Measurements from ENCODE around the gene OR52B6. TPM values are rescaled to one million over a fixed set of nuclear protein-coding genes. Genes with fewer than 3 reads are reported as not detected.

The OR52B6 gene
- not detected for total RNA-seq
- polyA plus RNA-seq = not detected
- long read RNA-seq, donor 1 = 0 reads
- long read RNA-seq, donor 2 = 0 reads
- long read RNA-seq, donor 3 = 0 reads

GRCh38 chr11:5580577-5580976 is at the start of gene OR52B6:
Gene OR52B6, plus strand, starts transcription at chr11:5580877. Its CDS starts 0 bp downstream, at chr11:5580877.
- no peaks in the 10 kb centered on the region for H3K27me3 ChIP-seq
- no peak within 1 kb of the TSS for H3K27ac ChIP-seq
- H3K4me3 ChIP-seq = no peak within 1 kb of the TSS
- no peaks in the 10 kb centered on the region for H3K4me1 ChIP-seq (ENCODE audit: insufficient read depth)
- DNase-seq = no peak
- TF ChIP-seq EP300 (IDR thresholded peaks at IDR 0.05) (no peak), CTCF (IDR thresholded peaks at IDR 0.05) (no peak), POLR2A (IDR thresholded peaks at IDR 0.05) (no peak)
- 93 to 95% (median 95%) methylated on average over 8 of the region's 8 CpGs for WGBS, 3 donors
- H3K36me3 ChIP-seq = no peaks in the 10 kb centered on the region
- intact Hi-C loops (cut with DNase I) = no loop called here
- no peaks in the 10 kb centered on the region for H3K9me3 ChIP-seq

GRCh38 chr11:5531053-5531831 is 49.4 kb upstream of the OR52B6 start:
- Histone ChIP-seq H3K36me3 (no peaks in the 10 kb centered on the region), H3K4me1 (ENCODE audit: insufficient read depth) (peaks cover 5% of the 10 kb centered on the region), H3K27me3 (no peaks in the 10 kb centered on the region), H3K27ac (no peak overlapping the region), H3K9me3 (no peaks in the 10 kb centered on the region), H3K4me3 (no peak overlapping the region)
- intact Hi-C loops (cut with DNase I) = no loop called here
- 25 to 42% (median 25%) methylated on average over 2 of the region's 2 CpGs for WGBS, 3 donors
- TF ChIP-seq POLR2A (IDR thresholded peaks at IDR 0.05) (no peak), EP300 (IDR thresholded peaks at IDR 0.05) (no peak)
- DNase-seq = no peak

- H3K4me1 ChIP-seq (ENCODE audit: insufficient read depth) = peaks cover 5% of the 10 kb centered on the region
- no peak overlapping the region for H3K27ac ChIP-seq
- H3K9me3 ChIP-seq = no peaks in the 10 kb centered on the region
- intact Hi-C loops (cut with DNase I) = no loop called here
- no peaks in the 10 kb centered on the region for H3K36me3 ChIP-seq
- no peak for TF ChIP-seq POLR2A (IDR thresholded peaks at IDR 0.05)
- TF ChIP-seq EP300 (IDR thresholded peaks at IDR 0.05) = no peak
- 20 to 36% (median 22%) methylated on average over 1 of the region's 1 CpG for WGBS, 3 donors
- H3K27me3 ChIP-seq = no peaks in the 10 kb centered on the region
- H3K4me3 ChIP-seq = no peak overlapping the region
- DNase-seq = no peak
These were observed 46.6 kb upstream of the OR52B6 start for GRCh38 chr11:5534046-5534445.

- Histone ChIP-seq H3K27me3 (no peaks in the 10 kb centered on the region), H3K4me3 (no peak overlapping the region), H3K36me3 (no peaks in the 10 kb centered on the region), H3K27ac (no peak overlapping the region), H3K4me1 (ENCODE audit: insufficient read depth) (peaks cover under 1% of the 10 kb centered on the region), H3K9me3 (no peaks in the 10 kb centered on the region)
- intact Hi-C loops (cut with DNase I) = no loop called here
- no peak for TF ChIP-seq POLR2A (IDR thresholded peaks at IDR 0.05)
- no peak for TF ChIP-seq EP300 (IDR thresholded peaks at IDR 0.05)
- TF ChIP-seq CTCF (IDR thresholded peaks at IDR 0.05) = no peak
- no peak for DNase-seq
These were observed 44.2 kb upstream of the OR52B6 start for GRCh38 chr11:5536482-5536881.

- Histone ChIP-seq H3K4me1 (ENCODE audit: insufficient read depth) (no peaks in the 10 kb centered on the region), H3K4me3 (no peak overlapping the region), H3K9me3 (no peaks in the 10 kb centered on the region), H3K27me3 (no peaks in the 10 kb centered on the region), H3K36me3 (no peaks in the 10 kb centered on the region), H3K27ac (no peak overlapping the region)
- WGBS, 3 donors = 23 to 38% (median 31%) methylated on average over 1 of the region's 1 CpG
- TF ChIP-seq CTCF (IDR thresholded peaks at IDR 0.05) (no peak), EP300 (IDR thresholded peaks at IDR 0.05) (no peak), POLR2A (IDR thresholded peaks at IDR 0.05) (no peak)
- intact Hi-C loops (cut with DNase I) = no loop called here
- DNase-seq = no peak
These were observed 39.2 kb upstream of the OR52B6 start for GRCh38 chr11:5541427-5541826.
